Stimulated activated CD4-positive, alpha-beta T cell treated with anti-CD3 and anti-CD28 coated beads, TNF-alpha, amount 100 ng/mL, for 1 hour (primary cell): ENCODE results near the gene BBS10.
"Not testable (repeated sequence)": the region's sequence is repeated elsewhere in the genome, so short reads cannot be mapped to it uniquely, and the experiment has no call there.

Source experiments
- DNase-seq, 3 donors: peaks; one replicate each; pipeline ENCODE4 v3.0.0-alpha.2; 2020; ENCODE audit warnings: low read depth in 3 of 3, low spot score in 1 of 3

Gene BBS10

GRCh38 chr12:76348079-76348901, at the start of gene BBS10:
Gene BBS10, minus strand, starts transcription at chr12:76348415. Its CDS starts 57 bp downstream, at chr12:76348358.
- peak; percentile 56 to 68 (median 68) for DNase-seq

DNA sequence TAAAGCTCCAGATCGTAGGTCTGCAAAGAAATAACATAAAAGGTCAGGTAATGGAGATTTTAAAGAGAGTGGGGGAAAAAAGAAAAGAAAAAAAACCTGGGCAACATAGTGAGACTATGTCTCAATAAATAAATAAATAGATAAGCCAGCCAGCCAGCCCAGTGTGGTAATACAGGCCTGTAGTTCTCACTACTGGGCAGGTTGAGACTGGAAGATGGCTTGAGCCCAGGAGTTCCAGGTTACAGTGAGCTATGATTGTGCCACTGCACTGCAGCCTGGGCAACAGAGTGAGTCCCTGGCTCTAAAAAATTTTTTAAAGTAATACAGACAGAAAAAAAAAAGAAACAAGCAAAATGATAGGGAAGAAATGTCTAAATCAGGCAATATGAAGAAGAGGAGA, 43.2 kb upstream of the BBS10 start:
- no peak for DNase-seq

GRCh38 chr12:76387614-76388013, 39.4 kb upstream of the BBS10 start:
- DNase-seq: no peak

DNA sequence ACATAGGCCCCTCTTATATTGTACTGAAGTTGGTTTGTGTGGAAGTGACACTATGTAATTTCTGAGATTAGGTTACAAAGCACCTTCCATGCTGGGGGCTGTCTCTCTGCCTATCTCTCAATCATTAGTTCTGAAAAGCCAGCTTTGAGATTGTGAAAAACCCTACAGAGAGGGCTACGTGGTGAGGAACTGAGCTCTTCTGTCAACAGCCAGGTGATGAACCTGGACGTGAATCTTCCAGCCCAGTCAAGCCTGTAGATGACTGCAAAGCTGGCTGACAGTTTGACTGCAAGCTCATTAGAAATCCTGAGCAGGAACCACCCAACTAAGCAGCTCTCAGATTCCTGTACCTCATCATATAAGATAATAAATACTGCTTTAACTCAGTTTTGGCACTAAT, 36.3 kb upstream of the BBS10 start:
- no peak for DNase-seq

GRCh38 chr12:76383988-76384387, 35.8 kb upstream of the BBS10 start:
- no peak for DNase-seq

DNA sequence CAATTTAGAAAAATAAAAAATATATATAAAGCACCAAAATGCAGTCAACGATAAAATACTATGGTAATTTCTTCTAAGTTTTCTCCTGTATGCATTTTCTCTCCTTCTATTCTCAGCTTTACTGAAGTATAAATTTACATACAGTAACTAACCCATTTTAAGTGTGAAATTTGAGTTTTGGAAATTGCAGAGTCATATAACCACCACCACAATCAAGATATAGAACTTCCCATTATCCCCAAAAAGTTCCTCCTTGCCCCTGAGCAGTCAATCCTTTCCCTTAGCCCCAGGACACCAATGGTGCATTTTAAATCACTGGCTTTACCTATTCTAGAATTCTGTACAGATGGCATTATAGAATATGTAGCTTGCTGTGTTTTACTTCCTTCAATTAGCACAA, 31.0 kb upstream of the BBS10 start:
- no peak for DNase-seq

GRCh38 chr12:76376876-76377275, 28.7 kb upstream of the BBS10 start:
- not testable (repeated sequence) for DNase-seq

DNA sequence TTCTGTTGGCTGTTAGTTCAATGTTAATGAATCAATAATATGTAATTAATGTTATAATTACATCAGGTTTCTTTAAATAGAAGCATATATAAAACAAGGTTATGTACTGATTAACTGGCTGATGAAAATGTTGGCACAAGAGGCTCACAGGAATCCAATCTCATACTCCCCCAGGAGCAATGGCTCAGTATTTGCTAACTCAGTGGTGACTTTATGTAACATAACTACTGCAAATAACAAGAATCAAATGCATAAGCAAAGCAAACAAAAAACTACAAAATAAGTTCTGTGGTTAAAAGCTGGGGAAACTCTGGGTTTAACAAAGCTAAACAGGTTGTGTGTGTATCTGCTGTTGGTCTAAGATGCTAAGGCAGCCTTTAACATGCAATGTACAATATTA, 27.7 kb upstream of the BBS10 start:
- no peak for DNase-seq

- DNase-seq: no peak
These were observed 27.3 kb upstream of the BBS10 start for GRCh38 chr12:76375470-76375869.

DNA sequence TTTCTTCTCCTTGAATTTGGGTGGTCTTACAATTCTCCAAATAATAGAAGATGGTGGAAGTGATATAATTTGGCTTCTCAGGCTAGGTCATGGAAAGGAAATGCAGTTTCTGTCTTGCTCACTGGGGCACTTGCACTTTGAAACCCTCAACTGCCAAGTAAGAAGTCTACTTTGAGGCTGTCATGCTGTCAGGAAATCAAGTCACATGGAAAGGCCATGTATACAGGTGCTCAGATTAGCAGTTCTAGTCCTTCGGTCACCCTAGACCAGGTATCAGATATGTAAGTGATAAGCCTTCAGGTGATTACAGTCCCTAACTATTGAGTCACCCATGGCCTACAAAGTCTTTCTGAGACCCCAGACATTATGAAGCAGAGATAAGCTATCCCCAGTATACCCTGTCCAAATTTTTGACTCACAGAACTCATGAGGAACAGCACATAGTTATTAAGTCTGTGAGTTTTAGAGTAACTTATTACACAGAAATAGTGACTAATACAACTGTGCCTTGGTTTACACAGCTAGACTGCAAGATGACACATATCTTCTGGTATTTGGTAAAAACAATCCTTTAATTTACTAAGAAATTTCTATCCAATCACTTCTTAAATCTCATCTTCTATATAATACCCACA, 26.3 kb upstream of the BBS10 start:
- no peak for DNase-seq

DNA sequence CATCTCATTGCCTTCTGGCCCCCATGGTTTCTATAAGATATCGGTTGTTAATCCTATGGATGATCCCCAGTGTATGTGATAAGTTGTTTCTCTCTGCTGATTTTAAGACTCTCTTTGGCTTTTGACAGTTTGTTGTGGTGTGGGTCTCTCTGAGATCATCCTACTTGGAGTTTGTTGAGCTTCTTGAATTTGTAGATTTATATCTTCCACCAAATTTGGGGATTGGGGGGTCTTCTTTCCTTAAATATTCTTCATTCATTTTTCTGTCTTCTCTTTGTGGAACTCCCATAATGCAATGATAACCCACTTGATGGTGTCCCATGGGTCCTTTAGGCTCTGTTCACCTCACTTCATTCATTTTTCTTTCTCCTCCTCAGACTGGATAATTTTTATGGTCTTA, 20.0 kb upstream of the BBS10 start:
- no peak for DNase-seq

DNA sequence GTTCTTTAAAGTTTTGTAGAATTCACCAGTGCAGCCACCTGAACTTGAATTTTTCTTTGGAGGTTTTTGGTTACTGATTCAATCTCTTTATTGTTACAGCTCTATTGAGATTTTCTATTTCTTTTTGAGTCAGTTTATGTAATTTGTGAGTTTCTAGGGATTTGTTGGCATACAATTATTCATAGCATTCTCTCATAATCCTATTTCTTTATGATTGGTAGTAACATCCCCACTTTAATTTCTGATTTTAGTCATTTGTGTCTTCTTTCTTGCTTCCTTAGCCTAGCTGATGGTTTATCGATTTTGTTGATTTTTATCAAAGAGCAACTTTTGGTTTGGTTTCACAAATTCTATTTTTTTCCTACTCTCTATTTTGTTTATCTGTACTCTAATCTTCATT, 17.9 kb upstream of the BBS10 start:
- DNase-seq: no peak

- DNase-seq: not testable (repeated sequence)
These were observed 15.9 kb upstream of the BBS10 start for GRCh38 chr12:76364131-76364530.

GRCh38 chr12:76360316-76360715, 12.1 kb upstream of the BBS10 start:
- no peak for DNase-seq

DNA sequence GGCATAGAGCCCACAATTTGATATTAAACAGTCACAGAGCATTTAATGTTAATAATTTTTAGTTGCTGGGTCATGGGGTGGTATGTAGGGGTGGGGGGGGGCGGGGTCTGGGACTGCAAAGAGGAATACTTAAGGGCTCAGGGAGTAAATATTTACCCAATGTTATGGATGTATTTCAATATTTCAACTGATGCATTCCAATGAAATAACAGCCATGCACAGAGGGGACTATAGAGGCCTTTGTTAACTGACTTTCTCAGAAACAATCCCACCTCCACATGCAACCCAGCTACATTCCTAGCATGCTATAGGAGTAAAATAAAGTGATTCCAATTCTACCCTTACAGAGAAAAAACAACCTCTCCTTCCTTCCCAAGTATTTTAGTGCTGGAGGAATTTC, 7.9 kb upstream of the BBS10 start:
- no peak for DNase-seq

DNA sequence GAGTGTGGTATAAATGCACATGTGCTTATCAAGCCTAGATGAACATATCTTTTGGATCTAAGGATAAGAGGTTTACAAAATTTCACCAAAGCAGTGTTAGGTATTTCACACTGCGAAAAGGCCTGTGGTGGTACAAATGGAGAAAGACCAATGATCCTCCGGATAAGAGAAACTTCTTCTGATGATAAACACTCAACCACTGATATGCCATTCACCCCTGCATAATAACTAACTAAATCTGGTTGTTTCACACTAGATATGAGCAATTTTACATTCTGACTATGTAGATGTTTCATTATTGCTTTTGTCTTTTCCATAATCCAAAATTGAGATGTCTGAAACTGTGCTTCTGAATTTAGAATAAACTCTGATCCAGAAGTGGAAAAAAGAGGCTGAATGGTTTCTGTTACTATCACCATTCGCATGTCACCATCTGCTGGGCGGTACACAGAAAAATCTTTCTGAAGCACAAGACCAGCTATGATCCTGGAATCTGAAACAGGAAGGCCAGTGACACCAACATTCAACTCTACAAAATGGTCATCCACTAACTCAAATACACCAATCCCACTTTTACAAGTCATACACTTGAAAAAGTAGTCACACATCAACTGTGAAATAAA, 1.3 kb downstream of the BBS10 start:
- no peak for DNase-seq

- DNase-seq: no peak
These were observed 2.0 kb downstream of the BBS10 start for GRCh38 chr12:76346236-76346635.

- DNase-seq: no peak
These were observed 2.6 kb downstream of the BBS10 start for GRCh38 chr12:76345569-76345968.

DNA sequence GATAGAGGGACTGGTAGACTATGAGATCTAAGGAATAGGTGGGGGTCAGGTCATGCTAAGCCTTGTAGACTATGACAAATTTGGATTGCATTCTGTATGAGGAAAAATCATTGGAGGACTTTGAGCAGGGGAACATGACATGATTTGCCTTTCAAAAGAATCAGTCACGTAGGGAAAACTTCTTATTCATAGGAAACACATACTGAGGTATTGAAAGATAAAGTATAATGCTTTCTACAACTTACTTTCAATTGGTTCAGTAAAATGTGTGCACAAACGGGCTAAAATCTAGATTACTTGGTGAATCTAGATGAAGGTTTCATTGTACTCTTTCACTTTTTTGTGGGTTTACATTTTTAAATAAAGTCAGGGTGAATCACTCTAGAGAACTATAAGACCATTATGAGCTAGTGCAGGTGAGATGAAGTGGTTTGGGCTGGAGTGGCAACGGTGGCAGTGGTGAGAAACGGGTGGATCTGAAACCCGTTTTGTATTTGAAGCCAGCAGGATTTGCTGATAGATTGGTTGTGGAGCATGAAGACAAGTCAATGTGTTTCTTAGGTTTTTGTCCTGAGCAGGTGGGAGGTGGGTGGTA, 6.7 kb downstream of the BBS10 start:
- DNase-seq: no peak

DNA sequence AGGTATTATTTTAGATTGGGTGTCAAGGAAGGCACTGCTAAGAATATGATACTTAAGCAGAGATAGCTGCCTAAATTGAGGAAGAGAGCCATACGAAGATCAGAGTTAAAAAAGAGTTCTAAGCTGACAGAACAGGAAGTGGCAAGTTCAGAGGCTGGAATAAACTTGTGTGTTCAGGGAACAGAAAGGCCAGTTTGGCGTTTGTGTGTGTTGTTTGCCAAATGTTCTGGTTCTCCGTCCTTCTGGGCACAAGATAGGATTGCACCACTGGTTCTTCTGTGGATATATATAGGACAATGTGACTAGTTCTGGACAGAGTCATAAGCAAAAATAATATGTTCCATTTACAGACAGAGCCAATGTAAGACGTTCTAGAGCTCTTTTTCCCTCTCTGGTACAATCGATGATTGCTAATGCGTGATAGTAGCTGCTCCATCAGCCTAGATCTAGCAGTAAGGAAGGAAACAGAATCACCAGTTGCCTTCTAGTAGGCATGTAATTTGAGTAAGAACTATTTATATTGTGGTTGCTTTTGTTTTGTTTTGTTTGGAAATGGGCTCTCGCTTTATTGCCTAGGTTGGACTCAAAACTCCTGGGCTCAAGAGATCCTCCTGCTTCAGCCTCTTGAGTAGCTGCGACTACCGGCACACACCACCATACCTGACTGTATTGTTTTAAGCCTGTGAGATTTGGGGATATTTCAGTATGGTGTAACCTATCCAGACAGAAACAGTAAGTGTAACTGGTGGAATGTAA, 7.4 kb downstream of the BBS10 start:
- no peak for DNase-seq

GRCh38 chr12:76337583-76337982, 10.6 kb downstream of the BBS10 start:
- no peak for DNase-seq
